SK-N-SH (cell line): ENCODE measurements around the gene REN. TPM values are rescaled to one million over a fixed set of nuclear protein-coding genes. Genes with fewer than 3 reads are reported as not detected.

ENCODE experiments used
- CTCF ChIA-PET: fragments of 300-600, 350-600 bp; formaldehyde crosslinking; extraction: SDS; loops from one replicate; lab custom pipeline; 2021; lab: Yijun Ruan, JAX
- POLR2A ChIA-PET: fragments of 350-600 bp; sonication (Branson Sonifier 250); formaldehyde crosslinking; extraction: SDS; loops from one replicate; lab custom pipeline; 2020; ENCODE audit warnings: antibody characterized with exemption, inconsistent platforms; lab: Yijun Ruan, JAX
- DNase-seq: peaks from one replicate; pipeline ENCODE4 v3.0.0; 2012
- H2AFZ ChIP-seq: fragments of 200-600 bp; sonication (generic); 2 replicates; pipeline ENCODE4 v1.8.1; 2016; ENCODE audit warnings: antibody characterized with exemption, mild to moderate bottlenecking, low read depth
- H3F3A ChIP-seq: fragments of 200-600 bp; sonication (generic); replicated peaks from 2 replicates; pipeline ENCODE3; 2016; ENCODE audit warnings: antibody characterized with exemption, mild to moderate bottlenecking; ENCODE audit not compliant: insufficient read depth
- H3K27ac ChIP-seq, 2 experiments: fragments of 200-500 bp in 1 of 2; fragments of 200-600 bp in 1 of 2; sonication (Bioruptor generic) in 1 of 2; sonication (generic), shearing (Covaris generic) in 1 of 2; 2 replicates each; pipeline versions ENCODE4 v1.5.1 to v1.6.1; 2014 to 2016; ENCODE audit warnings: low read depth in 2 of 2, inconsistent platforms in 1 of 2, low read length in 1 of 2, mild to moderate bottlenecking in 1 of 2, mixed read lengths in 1 of 2
- H3K27me3 ChIP-seq: fragments of 200-600 bp; sonication (generic), shearing (Covaris generic); 2 replicates; pipeline ENCODE4 v1.6.1; 2016; ENCODE audit warnings: mixed run types; ENCODE audit not compliant: insufficient read depth
- H3K36me3 ChIP-seq, 2 experiments: fragments of 200-500 bp in 1 of 2; fragments of 200-600 bp in 1 of 2; sonication (Bioruptor generic) in 1 of 2; sonication (generic) in 1 of 2; replicated peaks in 1 of 2; 2 replicates each; pipeline versions ENCODE3 to v1.5.1; 2014 to 2016; ENCODE audit warnings: low read length in 1 of 2, mild to moderate bottlenecking in 1 of 2; ENCODE audit not compliant: insufficient read depth in 2 of 2, control insufficient read depth in 1 of 2
- H3K4me1 ChIP-seq, 2 experiments: fragments of 200-500 bp in 1 of 2; fragments of 200-600 bp in 1 of 2; sonication (Bioruptor generic) in 1 of 2; sonication (generic), shearing (Covaris generic) in 1 of 2; 2 replicates each; pipeline versions ENCODE4 v1.5.1 to v1.6.1; 2014 to 2016; ENCODE audit warnings: low read depth in 1 of 2, low read length in 1 of 2, mixed run types in 1 of 2; ENCODE audit not compliant: insufficient read depth in 2 of 2, control insufficient read depth in 1 of 2
- H3K4me2 ChIP-seq: fragments of 200-600 bp; sonication (generic), shearing (Covaris generic); 2 replicates; pipeline ENCODE4 v1.6.1; 2017; ENCODE audit warnings: mixed run types
- H3K4me3 ChIP-seq, 2 experiments: fragments of 200-500 bp in 1 of 2; fragments of 200-600 bp in 1 of 2; sonication (Bioruptor generic) in 1 of 2; sonication (generic), shearing (Covaris generic) in 1 of 2; 2 replicates each; pipeline versions ENCODE4 v1.5.1 to v1.8.1; 2014 to 2016; ENCODE audit warnings: low read depth in 2 of 2, inconsistent platforms in 1 of 2, low read length in 1 of 2, mild to moderate bottlenecking in 1 of 2, mixed read lengths in 1 of 2, moderate library complexity in 1 of 2
- H3K79me2 ChIP-seq: fragments of 200-600 bp; sonication (generic); 2 replicates; pipeline ENCODE4 v1.8.1; 2017; ENCODE audit warnings: mild to moderate bottlenecking; ENCODE audit not compliant: insufficient read depth
- H3K9ac ChIP-seq: fragments of 200-600 bp; sonication (generic); 2 replicates; pipeline ENCODE4 v1.6.1; 2017; ENCODE audit warnings: mixed run types
- H3K9me2 ChIP-seq: fragments of 200-600 bp; sonication (generic); 2 replicates; pipeline ENCODE4 v1.6.1; 2017; ENCODE audit warnings: mixed run types
- H3K9me3 ChIP-seq: fragments of 200-600 bp; sonication (generic); 2 replicates; pipeline ENCODE4 v1.6.1; 2017; ENCODE audit warnings: mixed run types, mild to moderate bottlenecking, moderate library complexity
- H4K20me1 ChIP-seq: fragments of 200-600 bp; sonication (generic); 2 replicates; pipeline ENCODE4 v1.6.1; 2017; ENCODE audit warnings: mild to moderate bottlenecking, mixed run types; ENCODE audit not compliant: insufficient read depth
- CHD2 ChIP-seq: fragments of 150-350 bp; IDR thresholded peaks from 2 replicates; pipeline ENCODE4 v1.6.1; 2018; ENCODE audit warnings: low read length; ENCODE audit not compliant: partially characterized antibody
- EP300 ChIP-seq, 2 experiments: IDR thresholded peaks; 2 replicates each; pipeline versions ENCODE4 v1.4.0 to v1.6.1; 2012; ENCODE audit warnings: borderline replicate concordance in 1 of 2, low read depth in 1 of 2, low read length in 1 of 2
- EZH2phosphoT487 ChIP-seq: fragments of 200-600 bp; sonication (generic); IDR thresholded peaks from 2 replicates; pipeline ENCODE4 v1.6.1; 2017; ENCODE audit warnings: low read depth, mixed run types, mild to moderate bottlenecking, antibody characterized with exemption, moderate library complexity, borderline replicate concordance
- FOXJ3 ChIP-seq: sonication (generic); formaldehyde crosslinking; IDR thresholded peaks from 2 replicates; pipeline ENCODE4 v1.5.1; 2020; ENCODE audit warnings: mild to moderate bottlenecking, missing genetic modification reagents
- FOXM1 ChIP-seq: IDR thresholded peaks from 2 replicates; pipeline ENCODE4 v1.4.0; 2012; ENCODE audit warnings: low read depth, mild to moderate bottlenecking
- GATA2 ChIP-seq: sonication (generic); formaldehyde crosslinking; IDR thresholded peaks from 2 replicates; pipeline ENCODE4 v1.5.0; 2020; ENCODE audit warnings: mild to moderate bottlenecking, missing genetic modification reagents
- NRF1 ChIP-seq: IDR thresholded peaks from 2 replicates; pipeline ENCODE4 v1.6.1; 2012; ENCODE audit warnings: low read depth, mild to moderate bottlenecking, low read length
- PBX3 ChIP-seq: IDR thresholded peaks from 2 replicates; pipeline ENCODE4; 2012
- RAD21 ChIP-seq: IDR thresholded peaks from 2 replicates; pipeline ENCODE4 v1.6.1; 2012; ENCODE audit warnings: mild to moderate bottlenecking, low read length
- RCOR1 ChIP-seq: fragments of 150-350 bp; IDR thresholded peaks from 2 replicates; pipeline ENCODE4 v1.6.1; 2017; ENCODE audit warnings: antibody characterized with exemption, low read length
- REST ChIP-seq: IDR thresholded peaks from 2 replicates; pipeline ENCODE4 v1.6.1; 2012; ENCODE audit warnings: mild to moderate bottlenecking, low read depth, low read length, moderate library complexity
- RXRA ChIP-seq: IDR thresholded peaks from 2 replicates; pipeline ENCODE4 v1.4.0; 2012; ENCODE audit warnings: low read depth, mild to moderate bottlenecking, borderline replicate concordance
- SIN3A ChIP-seq: IDR thresholded peaks from 2 replicates; pipeline ENCODE4 v1.6.1; 2012; ENCODE audit warnings: low read depth, mild to moderate bottlenecking, low read length, moderate library complexity, borderline replicate concordance
- SMC3 ChIP-seq: IDR thresholded peaks from 2 replicates; pipeline ENCODE4 v1.6.1; 2012; ENCODE audit warnings: low read depth, low read length, improper control_type of control experiment
- USF1 ChIP-seq: IDR thresholded peaks from 2 replicates; pipeline ENCODE4 v1.4.0; 2012; ENCODE audit warnings: low read depth, borderline replicate concordance
- USF2 ChIP-seq: fragments of 150-350 bp; IDR thresholded peaks from 2 replicates; pipeline ENCODE4 v1.6.1; 2017; ENCODE audit warnings: antibody characterized with exemption, low read length, low read depth, borderline replicate concordance
- YY1 ChIP-seq: IDR thresholded peaks from 2 replicates; pipeline ENCODE4 v1.4.0; 2012; ENCODE audit warnings: low read depth, mild to moderate bottlenecking
- ZBTB33 ChIP-seq: IDR thresholded peaks from 2 replicates; pipeline ENCODE4 v1.4.0; 2012; ENCODE audit warnings: low read depth, borderline replicate concordance
- WGBS: methylation state at CpG from one replicate; pipeline ENCODE4 v1.1.6; 2017; ENCODE audit warnings: low lambda C conversion rate; 5-methylcytosine and 5-hydroxymethylcytosine counted together
- polyA plus RNA-seq, 3 experiments: library from polyadenylated mRNA; depleted of rRNA; stranded (reverse); fragments of >200 nt; gene quantifications; 2 replicates each; pipeline ENCODE4 v1.2.3, GENCODE V29; 2012

REN gene
- polyA plus RNA-seq, 1 of the 3 experiments (the other 2 are of a cell fraction), result not detected

GRCh38 chr1:204194771-204195170, 28.6 kb upstream of the REN start:
- Histone ChIP-seq H3K4me1 (peaks cover 2 to 26% of the 10 kb centered on the region in 2 experiments; a peak in 2 of 4 replicates), H3K9ac (no peak overlapping the region), H3K27me3 (no peaks in the 10 kb centered on the region), H3K27ac (no peak overlapping the region), H4K20me1 (no peaks in the 10 kb centered on the region), H3K9me2 (no peaks in the 10 kb centered on the region), H3K4me2 (no peak overlapping the region), H3K36me3 (no peaks in the 10 kb centered on the region), H3K9me3 (no peaks in the 10 kb centered on the region), H3K79me2 (no peaks in the 10 kb centered on the region), H2AFZ (no peak overlapping the region), H3K4me3 (no peak overlapping the region), H3F3A (no peaks in the 10 kb centered on the region)
- WGBS, result 81% methylated on average over 6 of the region's 7 CpGs
- TF ChIP-seq RAD21 (no peak), FOXM1 (no peak), NRF1 (no peak), CHD2 (no peak), FOXJ3 (CRISPR knock-in tag) (no peak), RXRA (no peak), USF2 (no peak), SMC3 (no peak), PBX3 (no peak), SIN3A (no peak), RCOR1 (no peak), USF1 (no peak), EZH2phosphoT487 (no peak), ZBTB33 (no peak), YY1 (no peak), GATA2 (CRISPR knock-in tag) (no peak), REST (no peak), EP300 (IDR thresholded peaks at IDR 0.05; ENCODE audit: borderline replicate concordance in 1 of 2, low read depth in 1 of 2, low read length in 1 of 2) (no peak)
- ChIA-PET CTCF (interaction anchor here (0.8 to 1.7 kb wide), 5 partner anchors 11 to 204 kb away, joined by 4 to 5 read pairs (median 4); partner anchors contain the start of gene GOLT1A), POLR2A (no interaction called here)
- DNase-seq, result no peak
